GM19193 (cell line): ENCODE results near the gene MFAP5.

Experiments used
- POLR2A ChIP-seq: IDR thresholded peaks from 4 replicates; pipeline ENCODE4 v1.6.1; 2011; ENCODE audit not compliant: insufficient read depth, insufficient read length; ENCODE audit errors: extremely low read depth

Gene MFAP5, protein sequence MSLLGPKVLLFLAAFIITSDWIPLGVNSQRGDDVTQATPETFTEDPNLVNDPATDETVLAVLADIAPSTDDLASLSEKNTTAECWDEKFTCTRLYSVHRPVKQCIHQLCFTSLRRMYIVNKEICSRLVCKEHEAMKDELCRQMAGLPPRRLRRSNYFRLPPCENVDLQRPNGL

DNA sequence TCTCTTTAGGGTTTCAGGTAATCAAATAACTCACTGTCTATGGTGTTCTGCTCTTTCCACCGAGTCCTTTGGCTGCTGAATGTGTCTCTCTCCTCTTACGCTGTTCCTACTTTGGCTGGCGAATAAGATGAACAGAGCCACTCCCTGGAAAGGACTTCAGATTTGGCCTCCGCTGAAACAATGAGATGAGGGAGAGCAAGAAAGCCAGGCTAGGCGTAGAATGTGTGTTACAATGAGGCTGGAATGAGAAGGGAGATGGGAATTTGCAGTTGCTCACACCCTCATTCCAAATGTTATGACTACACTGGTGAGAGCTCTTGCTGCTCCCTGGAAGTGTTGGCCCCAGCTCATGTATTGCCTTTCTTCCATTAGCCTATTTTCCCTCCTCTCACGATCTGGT is at the start of gene MFAP5:
MFAP5 (minus strand) TSS at position 234 of the 400 bp plus-strand sequence. CDS start 722 bp downstream, outside the sequence.
- TF ChIP-seq POLR2A: no peak

DNA sequence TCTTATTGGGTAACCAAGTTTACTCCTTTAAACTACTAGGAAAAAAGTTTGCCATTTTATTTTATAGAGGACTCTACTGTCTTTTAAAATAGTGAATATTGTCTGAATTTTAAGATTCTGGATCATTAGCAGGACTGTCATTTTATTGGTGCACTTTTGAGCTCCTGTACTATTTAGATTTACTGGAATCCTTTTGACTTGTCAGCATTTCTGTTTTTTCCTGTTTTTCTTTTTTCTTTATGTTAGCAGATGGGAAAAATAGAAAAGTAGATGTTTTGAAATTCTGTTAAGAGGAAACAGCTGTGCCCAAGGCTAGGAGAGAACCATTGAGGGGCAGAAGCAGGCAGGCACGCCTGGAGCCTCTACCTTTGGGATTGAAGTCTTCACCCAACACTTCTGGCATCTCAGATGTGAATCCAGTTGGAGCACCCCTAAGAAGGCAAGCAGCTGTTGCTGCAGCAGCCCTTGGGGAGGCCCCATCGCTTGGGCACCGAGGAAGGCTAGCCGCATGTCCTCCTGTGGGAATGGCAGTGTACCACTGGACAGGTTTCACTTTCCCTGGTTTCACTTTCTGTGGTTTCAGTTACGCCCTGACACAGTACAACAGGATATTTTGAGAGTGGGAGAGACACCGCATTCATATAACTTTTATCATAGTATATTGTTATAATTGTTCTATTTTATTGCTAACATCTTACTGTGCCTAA is 46.7 kb upstream of the MFAP5 start:
- TF ChIP-seq POLR2A: no peak

DNA sequence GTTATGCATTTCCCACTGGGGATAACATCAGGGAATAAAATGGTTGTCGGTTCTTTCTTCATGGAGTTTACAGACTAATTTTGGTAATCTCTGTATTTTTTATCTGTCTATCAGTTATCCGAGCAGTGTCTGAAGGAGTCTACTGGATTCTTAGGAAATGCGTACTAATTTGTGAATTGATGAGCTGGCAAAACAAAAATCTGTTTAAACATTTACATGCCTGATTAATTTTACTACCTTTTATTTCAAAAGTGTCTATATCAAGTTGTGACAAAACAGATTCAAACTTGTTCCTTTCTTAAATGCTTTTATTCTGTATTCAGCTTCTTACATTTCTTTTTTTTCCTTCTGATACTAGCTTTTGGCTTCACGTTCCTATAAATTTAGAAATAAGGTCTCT is 39.5 kb upstream of the MFAP5 start:
- no peak for TF ChIP-seq POLR2A

DNA sequence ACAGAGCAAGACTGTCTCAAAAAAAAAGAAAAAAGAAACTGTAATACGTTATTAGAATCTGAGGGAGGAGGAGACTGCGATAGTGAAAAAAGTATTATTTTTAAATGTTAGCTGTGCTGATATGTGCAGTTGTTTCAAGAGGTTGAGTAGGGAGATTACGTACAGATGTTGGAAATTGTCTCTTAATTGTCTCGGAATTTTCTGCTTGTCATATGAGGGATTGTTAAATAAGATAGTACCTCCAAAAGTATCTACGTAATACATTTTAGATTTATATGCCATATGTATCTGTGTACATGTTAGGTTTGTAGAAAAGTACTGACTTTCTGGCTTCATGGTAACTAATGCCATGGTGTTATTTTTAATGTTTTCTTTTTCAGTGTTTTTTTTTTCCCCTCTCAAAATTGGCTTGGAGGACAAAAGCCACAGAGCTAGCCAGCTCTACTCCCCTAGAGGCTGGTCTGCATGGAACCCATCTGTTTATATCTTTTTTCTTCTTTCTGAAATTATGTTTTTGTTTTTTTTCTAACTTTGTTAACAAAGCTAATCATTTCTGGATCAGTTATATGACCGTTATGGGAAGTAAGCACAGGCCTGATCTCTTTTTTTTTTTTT is 38.5 kb upstream of the MFAP5 start:
- no peak for TF ChIP-seq POLR2A

DNA sequence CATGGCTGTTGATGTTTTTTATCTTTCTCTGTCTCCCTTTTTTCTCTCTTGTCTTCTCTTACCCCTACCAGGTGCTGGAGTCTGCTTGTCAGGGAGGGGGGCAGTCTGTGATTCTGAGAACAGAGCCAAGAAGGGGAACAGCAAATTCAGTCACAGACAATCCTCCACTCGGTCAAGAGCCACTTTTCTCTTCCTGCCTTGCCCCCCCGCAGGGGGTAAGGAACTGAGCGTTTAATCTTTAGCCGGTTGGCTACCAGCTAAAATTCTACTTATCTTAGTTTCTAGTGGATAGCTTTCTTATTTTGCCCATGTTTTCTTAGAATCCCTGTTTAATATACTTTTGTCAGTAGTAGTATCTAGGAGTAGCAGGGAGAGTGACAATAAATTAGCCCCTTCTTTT is 37.1 kb upstream of the MFAP5 start:
- no peak for TF ChIP-seq POLR2A

DNA sequence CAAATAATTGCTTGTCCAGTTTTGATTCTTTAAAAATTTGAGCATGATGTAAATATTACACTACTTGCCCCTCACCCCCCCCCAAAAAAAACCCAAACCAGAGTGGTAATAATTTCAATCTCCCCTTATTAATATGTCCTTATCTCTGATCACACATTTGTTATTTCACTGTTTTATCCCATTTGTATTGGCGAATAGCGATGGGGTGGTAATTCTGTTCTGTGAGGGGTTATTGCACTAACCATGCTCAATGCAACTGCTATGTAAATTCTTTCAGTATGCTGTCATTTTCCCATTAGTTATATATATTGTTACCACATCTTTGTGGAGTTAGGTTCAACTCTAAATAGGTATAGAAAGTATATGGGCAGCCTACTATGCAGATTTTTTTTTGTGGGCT is 36.3 kb upstream of the MFAP5 start:
- no peak for TF ChIP-seq POLR2A

DNA sequence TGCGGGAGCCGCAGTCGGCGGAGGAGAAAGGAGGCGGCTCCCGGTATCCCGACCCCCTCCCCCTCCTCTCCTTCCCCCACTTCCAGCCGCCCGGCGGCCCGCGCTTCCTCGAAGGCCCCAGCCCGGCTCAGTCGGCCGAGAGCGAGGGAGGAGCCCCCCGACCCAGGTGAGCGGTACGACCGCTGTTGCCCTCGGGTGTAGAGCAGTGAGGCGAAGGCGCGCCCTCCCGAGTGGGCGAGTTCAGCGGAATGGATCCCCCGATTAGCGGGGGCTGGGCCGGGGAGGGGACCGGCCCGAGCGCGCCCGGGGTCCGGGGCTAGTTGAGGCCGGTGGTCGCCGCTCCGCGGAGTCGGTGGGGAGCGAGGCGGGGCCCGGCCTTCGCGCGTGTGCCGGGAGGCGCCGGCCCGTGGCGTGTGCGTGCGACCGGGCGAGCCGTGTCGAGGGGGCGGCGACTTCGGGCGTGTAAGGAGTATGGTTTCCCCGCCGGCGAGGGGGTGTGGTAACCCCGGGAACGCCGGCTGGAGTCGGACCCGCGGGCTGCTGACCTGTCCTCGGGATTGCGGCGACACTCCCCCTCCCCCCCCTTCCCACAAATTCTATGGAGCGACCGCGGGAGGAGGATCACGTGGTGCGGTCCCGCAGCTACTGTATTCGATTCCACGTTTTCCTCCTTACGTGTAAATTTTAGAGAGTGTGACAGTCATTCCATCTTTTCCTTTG is 35.7 kb upstream of the MFAP5 start:
- TF ChIP-seq POLR2A: no peak

DNA sequence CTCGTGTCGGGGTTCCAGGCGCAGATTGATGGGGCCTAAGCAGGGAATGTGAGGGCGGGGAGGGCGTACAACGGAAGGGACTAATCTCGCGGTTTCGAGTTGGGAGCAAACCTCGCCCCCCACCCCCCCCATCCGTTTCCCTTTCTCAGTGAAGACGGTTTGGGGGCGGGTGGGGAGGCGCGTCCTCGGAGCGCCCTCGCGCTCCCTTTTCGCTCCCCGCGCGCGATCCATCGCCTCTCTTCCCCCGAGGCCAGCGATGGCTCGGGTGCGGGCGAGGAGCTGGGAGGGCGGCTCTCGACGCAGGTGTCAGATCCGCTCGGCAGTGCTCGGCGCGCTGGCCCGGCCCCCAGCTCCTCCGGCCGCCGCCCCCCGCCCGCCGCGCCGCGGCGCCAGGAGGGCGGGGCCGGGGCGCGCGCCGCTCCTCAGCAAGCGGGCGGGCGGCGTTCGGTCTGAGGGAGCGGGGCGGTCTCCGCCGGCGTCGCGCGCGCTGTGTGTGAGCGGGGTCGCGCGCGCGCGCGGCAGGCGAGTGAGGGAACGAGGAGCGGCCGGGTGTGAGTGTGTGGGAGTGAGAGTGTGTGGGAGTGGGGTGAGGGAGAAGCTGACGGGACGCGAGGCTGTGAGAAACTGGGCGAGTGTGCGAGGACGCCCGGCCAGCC is 35.0 kb upstream of the MFAP5 start, which contains the start of gene RIMKLB:
RIMKLB (plus strand) TSS at position 516 of the 656 bp plus-strand sequence. CDS start 15,876 bp downstream, outside the sequence.
- peak; percentile 64 for TF ChIP-seq POLR2A

DNA sequence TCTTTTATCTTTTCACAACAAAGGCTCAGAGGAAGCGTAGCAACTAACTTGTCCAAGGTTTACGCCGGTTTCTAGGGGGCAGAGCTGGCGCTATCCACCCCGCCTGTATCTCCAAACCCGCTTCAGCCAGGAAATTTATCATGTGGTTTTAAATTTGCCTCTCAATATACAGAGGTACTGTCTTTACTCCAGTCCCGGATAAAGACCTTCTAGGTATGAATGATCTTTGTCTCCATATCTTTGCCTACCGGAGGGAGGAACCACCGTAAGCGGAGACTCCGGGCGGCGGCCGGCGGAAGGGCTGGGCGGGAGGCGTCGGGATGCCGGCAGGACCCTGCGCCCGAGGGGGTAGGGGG is 34.5 kb upstream of the MFAP5 start:
- TF ChIP-seq POLR2A: no peak

DNA sequence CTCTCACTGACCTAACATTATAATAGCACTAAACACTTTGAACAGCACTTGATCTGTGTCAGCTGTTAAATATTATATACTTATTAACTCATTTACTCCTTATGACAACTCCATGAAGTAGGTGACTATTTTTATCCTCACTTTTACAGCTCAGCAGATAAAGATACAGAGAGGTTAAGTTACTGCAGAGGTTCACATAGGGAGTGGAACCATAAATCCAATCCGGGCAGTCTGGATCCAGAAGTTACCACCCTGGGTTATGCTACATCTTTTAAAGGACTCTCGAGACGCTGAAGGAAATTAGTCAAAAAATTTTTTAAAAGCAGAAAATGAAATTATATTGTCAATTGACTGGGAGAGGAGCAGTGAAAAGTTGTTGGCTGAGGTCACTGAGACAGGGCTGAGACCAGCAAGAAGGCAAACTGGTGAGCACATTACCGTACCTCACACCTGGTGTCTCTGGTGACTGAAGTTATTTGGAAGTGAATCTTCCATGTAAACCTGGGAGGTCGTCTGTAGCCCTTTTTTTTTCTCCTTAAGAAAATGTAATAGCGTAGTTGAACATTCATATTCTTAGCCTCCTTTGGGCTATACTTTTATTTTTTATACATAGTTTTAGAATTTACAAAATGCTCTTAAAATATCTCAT is 33.9 kb upstream of the MFAP5 start:
- TF ChIP-seq POLR2A: no peak

DNA sequence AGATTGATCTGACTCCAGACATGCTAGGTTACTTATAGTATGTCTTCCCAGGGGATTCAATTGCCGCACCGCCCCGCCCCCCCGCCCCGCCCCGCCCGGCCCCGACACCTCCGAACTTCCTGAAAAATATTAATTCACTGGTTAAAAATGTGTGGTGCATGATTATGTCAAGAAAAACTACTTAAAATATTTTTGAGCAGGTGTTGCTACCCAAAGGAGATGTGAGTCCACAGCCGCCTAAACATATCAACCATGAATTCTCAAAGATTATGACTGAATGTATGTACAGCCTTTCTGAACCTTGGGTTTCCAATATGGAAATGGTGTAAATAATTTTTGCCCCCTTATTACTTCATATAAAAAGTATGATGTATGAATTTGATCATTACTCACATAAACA is 32.5 kb upstream of the MFAP5 start:
- no peak for TF ChIP-seq POLR2A

DNA sequence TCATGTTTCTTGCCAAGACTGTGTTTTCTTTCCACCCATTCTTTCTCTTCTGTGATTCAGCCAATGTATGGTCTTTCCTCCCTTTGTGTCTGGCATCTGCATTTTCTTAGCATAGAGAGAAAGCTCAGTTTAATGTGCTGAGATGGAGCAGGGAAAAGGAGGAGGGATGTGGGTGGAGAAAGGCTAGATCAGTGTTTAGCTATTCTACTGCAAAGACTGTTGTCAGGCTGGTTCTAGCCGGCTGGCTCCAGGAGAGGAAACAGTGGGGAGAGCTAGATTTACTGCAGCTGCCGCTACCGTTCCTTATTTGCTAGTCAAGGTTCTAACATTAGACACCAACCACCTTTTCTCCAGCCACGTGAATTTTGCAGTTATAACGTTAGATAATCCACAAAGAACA is 29.9 kb upstream of the MFAP5 start:
- no peak for TF ChIP-seq POLR2A

DNA sequence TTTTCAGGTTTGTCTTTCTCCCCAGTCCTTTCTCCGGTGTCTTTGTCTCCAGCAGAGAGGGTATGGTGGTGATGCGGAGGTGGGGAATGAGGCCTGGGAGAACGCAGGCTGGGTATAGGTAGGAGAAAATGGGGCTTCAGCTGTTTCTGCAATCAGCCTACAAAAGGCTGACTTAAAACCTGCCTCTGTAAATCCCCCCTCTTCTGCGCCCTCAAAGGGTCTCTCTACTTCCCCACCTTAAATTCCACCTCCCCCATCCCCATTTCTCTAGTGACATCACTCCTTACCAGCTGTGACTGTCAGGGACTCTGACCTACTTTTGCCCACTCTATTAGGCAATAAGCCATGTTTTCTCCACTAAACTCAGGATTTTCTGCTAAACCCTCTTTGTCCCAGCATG is 27.1 kb upstream of the MFAP5 start:
- no peak for TF ChIP-seq POLR2A

DNA sequence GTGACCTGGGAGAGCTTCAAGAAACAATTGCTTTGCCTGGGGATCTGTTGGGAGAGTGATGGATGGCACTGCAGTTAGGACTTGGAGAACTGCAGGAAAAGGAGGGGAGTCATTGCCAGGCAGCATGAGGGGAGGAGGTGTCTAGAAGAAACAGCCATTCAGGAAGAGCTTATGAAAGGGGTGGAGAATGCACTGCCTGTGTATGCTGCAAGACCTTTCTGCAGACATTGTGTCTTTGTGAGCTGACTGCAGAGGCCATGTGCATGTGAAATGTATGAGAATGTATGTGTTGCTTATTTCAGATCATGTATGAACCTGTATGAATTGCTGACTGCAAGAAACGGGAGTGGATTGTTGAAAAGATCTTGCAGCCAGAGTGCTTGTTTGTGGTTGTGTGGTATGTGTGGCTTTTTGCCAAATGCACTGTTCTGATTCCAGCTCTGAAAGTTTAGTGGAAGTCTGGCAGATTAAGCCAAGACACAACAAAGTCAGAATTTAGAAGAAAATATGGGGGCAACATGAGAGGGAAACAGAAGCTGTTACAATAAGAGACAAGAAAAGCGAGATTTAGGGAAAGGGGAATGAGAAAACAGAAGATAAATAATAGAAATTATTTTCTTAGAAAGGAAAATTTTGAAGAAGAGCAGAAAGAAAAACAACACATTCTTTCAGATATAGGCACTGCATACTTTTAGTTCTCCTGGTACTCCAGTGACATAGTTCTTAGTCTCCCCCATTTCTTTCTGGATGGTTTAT is 25.4 kb upstream of the MFAP5 start:
- no peak for TF ChIP-seq POLR2A
